ENCODE results near the gene LIFR.

DNA sequence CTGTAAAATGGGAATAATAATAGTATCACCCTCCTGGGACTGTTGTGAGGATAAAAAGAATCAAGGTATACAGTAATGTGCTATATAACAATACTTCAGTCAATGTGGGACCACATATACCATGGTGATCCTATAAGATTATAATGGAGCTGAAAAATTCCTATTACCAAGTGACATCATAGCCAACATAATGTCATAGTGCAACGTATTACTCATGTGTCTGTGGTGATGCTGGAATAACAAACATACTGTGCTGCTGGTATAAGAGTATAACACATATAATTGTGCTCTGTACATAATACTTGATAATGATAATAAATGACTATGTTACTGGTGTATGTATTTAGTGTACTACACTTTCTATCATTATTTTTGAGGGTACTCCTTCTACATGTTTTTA lies 38.1 kb downstream of the LIFR start:
- TF ChIP-seq, protein P1, sequence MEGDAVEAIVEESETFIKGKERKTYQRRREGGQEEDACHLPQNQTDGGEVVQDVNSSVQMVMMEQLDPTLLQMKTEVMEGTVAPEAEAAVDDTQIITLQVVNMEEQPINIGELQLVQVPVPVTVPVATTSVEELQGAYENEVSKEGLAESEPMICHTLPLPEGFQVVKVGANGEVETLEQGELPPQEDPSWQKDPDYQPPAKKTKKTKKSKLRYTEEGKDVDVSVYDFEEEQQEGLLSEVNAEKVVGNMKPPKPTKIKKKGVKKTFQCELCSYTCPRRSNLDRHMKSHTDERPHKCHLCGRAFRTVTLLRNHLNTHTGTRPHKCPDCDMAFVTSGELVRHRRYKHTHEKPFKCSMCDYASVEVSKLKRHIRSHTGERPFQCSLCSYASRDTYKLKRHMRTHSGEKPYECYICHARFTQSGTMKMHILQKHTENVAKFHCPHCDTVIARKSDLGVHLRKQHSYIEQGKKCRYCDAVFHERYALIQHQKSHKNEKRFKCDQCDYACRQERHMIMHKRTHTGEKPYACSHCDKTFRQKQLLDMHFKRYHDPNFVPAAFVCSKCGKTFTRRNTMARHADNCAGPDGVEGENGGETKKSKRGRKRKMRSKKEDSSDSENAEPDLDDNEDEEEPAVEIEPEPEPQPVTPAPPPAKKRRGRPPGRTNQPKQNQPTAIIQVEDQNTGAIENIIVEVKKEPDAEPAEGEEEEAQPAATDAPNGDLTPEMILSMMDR (conservative IDR thresholded peaks at IDR 0.05; ENCODE audit: low read depth, low read length), result no peak
- TF ChIP-seq BHLHE40 (IDR thresholded peaks at IDR 0.05; ENCODE audit: low read depth, low read length), result no peak
- no peak for TF ChIP-seq POLR2A (IDR thresholded peaks at IDR 0.05; ENCODE audit: low read depth, low read length)
- TF ChIP-seq RCOR1 (IDR thresholded peaks at IDR 0.05; ENCODE audit: insufficient replicate concordance, low read length), result no peak
- no peak for TF ChIP-seq CHD1 (IDR thresholded peaks at IDR 0.05; ENCODE audit: low read depth, low read length)
- TF ChIP-seq CEBPB (IDR thresholded peaks at IDR 0.05; ENCODE audit: low read depth, low read length), result no peak
- TF ChIP-seq USF2 (IDR thresholded peaks at IDR 0.05; ENCODE audit: low read depth, low read length), result no peak
- TF ChIP-seq MAZ (IDR thresholded peaks at IDR 0.05; ENCODE audit: borderline replicate concordance, low read depth, low read length), result no peak
- no peak for TF ChIP-seq RAD21 (IDR thresholded peaks at IDR 0.05; ENCODE audit: low read length)
